CD4-positive, alpha-beta T cell treated with Interleukin-4 for 4 hours (primary cell): Measurements from ENCODE around the gene IRF1.
"Not testable (repeated sequence)": the region's sequence is repeated elsewhere in the genome, so short reads cannot be mapped to it uniquely, and the experiment has no call there.

Source experiments
- DNase-seq: peaks from one replicate; pipeline ENCODE4 v3.0.0-alpha.2; 2020

IRF1 gene

DNA sequence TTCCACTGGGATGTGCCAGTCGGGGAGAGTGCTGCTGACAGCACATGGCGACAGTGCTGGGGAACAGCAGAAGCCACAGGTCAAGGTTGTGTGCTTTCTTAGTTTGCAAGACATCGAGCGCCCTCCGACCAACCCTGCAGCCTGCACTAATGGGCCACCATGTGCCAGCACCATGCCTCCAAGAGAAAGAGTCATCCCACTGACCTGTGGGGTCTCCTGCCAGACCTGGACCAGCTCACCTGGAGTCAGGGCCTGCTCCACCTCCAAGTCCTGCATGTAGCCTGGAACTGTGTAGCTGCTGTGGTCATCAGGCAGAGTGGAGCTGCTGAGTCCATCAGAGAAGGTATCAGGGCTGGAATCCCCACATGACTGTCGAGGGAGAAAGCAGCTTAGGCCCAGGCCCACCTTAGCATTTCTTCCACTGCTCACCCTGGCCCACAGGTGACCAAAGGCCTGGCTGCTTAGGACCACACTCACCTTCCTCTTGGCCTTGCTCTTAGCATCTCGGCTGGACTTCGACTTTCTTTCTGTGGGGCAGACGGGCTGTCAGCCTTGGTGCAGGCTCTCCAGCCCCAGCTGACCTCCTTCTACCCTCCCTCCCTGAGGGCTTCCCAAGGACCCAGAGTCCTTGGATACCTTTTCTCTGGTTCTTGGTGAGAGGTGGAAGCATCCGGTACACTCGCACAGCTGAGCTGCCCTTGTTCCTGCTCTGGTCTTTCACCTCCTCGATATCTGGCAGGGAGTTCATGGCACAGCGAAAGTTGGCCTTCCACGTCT lies 4.1 kb downstream of the IRF1 start:
- no peak for DNase-seq

- DNase-seq = no peak
Observed at GRCh38 chr5:132485641-132486317, 4.8 kb downstream of the IRF1 start.

DNA sequence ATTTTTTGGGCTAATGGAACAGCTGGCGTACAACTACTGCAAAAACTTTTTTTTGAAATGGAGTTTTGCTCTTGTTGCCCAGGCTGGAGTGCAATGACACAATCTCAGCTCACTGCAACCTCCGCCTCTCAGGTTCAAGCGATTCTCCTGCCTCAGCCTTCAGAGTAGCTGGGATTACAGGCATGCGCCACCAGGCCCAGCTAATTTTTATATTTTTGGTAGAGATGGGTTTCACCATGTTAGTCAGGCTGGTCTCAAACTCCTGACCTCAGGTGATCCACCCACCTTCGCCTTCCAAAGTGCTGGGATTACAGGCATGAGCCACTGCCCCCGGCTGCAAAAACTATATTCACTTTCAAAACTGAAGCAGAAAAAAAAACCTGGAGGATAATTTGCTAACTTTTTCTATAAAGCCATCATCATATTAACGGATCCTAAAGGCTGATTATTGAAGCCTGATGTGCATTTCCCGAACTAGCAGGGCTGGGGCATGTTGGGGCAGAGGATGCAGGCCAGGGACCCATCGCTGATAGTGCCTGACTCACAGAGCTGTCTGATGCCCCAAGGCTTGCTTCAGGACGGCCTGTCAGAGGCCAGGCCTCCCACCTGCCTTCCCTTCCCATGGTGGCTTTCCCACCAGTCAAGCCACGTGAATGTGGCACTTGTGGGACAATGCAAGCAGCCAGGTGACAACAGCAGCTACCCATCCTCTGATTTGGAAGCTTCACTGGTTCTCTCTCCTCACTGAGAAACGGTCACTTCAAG lies 5.5 kb downstream of the IRF1 start:
- not testable (repeated sequence) for DNase-seq

DNA sequence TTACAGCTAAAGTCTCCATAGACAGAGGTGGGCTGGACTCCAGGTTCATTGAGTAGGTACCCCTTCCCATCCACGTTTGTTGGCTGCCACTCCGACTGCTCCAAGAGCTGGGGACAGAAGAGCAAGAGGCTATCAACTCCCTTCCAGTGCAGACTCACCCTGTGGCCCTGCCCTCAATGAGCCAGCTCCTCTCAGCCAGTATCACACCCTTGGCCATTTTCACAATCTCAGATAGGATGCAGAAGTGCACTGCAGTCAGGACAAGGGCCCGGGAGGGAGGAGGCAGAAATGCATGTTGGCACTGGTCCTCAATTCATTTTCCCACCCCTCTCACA lies 6.2 kb downstream of the IRF1 start:
- DNase-seq = no peak

- DNase-seq = no peak
Observed at GRCh38 chr5:132483661-132484390, 6.7 kb downstream of the IRF1 start.

DNA sequence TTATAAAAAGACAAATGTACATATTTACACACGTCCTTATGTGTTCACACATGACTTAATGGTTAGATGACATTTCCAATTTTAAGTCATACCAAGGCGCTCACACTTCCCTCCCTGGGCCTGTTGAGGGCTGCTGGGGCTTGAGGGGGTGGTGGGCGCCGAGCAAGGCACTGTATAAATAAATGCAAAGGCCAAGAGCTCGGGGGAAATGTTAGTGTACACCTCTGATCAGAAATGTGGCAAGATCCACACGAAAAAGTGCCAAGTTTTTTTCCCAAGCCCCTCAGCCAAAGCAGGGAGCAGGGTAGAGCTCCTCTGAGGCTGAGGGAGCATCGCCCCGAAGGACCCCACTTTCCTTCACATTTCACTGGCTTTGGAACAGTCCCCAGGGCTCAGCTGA lies 7.5 kb downstream of the IRF1 start:
- DNase-seq = no peak

DNA sequence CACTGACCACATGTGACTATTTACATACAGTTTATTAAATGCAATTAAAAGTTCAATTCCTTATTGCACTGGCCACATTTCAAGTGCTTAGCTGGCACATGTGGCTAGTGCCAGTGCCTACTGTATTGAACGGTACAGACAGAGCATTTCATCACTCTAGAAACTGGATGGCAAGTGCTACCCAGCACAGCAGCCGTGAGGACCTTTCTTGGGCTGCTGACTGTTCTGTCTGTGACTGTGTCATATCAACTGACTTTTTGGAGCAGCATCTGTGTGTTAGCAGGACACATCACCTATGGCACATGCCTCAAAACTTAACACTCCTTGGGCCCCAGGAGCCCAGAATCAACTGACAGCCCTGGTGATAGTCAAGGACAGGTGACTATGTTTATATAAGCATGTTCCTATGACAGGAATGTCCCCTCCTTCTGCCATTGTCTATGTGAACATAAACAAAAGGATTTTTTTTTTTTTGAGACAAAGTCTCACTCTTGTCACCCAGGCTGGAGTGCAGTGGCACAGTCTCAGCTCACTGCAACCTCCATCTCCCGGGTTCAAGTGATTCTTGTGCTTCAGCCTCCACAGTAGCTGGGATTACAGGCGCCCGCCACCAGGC lies 8.9 kb downstream of the IRF1 start:
- no peak for DNase-seq

- DNase-seq = no peak
Observed at GRCh38 chr5:132480893-132481595, 9.5 kb downstream of the IRF1 start.

- no peak for DNase-seq
Observed at GRCh38 chr5:132480546-132480892, 10.1 kb downstream of the IRF1 start.

GRCh38 chr5:132480042-132480441 lies 10.5 kb downstream of the IRF1 start:
- no peak for DNase-seq

DNA sequence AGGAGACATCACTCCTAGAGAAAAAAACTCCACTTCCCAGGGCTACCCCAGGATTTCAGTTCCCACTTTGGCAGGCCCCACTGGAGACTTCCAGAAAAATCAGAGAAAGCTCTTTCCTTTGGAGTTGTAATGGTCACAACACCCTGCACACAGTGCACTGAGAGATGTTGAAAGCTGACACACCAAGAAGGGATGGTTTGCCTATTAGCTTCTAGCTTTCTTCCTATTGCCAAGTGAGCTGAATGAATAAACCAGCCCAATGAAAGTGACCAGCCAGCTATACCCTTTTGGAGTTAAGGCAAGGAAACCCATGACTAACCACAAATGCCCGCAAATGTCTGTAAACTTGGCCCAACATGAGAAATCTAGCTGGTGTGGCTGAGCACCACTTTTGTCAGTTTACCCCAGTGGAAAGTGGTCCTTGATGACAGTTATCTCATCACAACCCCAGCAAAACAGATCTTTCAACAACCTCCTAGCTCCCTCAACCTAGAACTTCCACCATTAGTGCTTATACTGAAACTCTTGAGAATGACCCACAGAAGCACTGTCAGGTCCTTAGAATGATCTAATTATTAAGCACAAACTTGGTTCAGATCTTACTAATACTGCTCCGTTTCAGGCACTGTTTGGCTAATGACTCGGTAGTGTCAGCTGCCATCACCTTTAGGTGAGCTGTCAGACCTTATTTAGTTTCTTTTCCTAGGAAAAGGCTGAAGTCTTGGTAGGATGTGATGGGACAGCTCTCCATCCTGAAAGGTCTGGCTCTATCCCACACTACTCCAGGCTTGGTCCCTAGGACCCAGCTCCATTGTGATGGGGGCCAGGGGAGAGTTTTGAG lies 11.2 kb downstream of the IRF1 start:
- no peak for DNase-seq

DNA sequence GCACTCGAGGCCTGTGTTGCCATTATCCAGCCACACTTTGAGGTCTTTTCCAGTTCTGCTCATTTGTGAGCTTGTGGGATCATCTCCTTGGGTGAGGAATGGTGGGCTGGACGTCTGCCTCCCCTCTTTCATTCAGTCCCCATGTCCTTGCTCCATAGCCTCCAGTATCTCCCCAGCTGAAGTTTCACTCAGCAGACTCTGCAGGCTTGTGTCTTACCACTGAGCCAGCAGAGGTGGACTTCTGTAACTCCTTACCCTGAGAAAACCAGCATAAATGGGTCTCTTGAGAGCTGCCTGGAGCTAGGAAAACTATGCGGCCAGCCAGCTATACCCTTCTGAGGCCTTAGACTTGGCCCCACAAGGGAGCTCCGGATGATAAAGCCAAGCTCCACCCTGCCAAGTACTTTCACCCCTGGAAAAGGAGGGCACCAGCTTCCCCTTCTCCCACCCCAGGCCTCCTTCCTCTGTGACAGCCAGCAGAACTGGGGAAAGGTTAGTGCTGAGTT lies 12.2 kb downstream of the IRF1 start:
- no peak for DNase-seq

DNA sequence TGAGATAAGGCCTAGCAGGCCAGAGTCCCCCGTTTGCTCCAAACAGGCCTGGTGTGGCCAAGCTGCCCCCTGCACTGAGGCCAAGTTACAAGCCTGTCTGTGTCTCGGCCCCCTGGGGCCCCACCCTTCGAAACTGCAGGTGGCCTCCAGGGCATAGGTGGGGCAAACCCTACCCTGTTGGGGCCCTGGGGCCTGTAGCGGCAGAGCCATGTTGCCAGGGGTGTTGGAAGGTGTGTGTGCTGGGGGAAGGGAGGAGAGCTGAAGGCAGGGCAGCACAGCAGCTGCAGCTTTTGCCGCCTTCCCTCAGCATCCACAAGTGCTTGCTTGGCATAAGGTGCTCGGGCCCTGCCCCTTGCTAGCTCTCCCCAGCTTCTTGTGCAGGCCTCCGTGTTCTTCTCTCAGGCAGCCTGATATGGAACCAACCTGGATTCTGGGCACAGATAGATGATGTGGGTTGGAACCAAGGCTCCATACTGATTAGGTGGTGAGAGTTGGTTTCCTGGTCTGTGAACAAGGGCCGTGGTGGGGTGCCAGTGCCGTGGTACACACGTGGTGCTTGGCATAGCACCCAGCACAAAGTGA lies 12.7 kb downstream of the IRF1 start:
- DNase-seq = no peak

DNA sequence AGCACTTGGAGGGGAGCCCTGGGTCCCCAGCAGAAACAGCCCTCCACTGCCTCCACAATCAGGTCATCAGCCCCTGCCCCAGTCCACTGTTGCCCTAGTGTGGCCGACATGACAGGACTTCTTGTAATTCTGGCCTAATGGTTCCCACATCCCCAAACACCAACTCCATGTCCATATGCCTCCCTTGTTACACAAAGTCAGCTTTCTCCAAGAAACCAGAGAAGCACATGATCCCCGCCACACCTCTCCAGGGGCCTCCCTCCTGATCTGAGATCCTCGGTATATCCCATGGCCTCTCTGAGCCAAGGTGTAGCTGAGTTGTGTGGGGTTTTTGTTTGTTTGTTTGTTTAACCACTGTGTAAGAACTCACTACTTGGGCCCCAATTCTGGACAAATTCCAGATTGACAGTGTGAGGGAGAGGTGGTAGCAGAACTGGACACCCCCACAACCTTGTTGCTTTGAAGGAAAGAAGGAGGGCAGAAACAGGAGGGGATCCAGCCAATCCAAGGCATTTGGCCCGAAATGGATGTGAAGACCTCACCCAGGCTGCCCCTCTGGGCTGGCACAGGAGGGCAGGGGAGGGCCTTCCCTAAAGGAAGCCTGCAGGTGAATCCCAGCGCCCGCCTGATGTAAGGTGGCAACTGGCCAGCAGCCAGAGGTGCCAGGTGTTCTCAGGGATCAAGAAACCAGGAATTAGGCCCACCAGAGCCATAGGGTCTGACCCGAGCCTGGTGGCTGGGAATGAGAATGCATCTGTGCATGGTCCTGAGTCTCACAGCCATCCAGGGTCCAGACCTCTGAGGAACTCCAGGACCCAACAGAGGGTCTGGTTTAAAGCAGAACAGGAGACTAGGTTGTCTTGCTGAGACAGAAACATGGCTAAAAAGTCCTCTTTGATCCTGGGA lies 13.4 kb downstream of the IRF1 start:
- DNase-seq = no peak

DNA sequence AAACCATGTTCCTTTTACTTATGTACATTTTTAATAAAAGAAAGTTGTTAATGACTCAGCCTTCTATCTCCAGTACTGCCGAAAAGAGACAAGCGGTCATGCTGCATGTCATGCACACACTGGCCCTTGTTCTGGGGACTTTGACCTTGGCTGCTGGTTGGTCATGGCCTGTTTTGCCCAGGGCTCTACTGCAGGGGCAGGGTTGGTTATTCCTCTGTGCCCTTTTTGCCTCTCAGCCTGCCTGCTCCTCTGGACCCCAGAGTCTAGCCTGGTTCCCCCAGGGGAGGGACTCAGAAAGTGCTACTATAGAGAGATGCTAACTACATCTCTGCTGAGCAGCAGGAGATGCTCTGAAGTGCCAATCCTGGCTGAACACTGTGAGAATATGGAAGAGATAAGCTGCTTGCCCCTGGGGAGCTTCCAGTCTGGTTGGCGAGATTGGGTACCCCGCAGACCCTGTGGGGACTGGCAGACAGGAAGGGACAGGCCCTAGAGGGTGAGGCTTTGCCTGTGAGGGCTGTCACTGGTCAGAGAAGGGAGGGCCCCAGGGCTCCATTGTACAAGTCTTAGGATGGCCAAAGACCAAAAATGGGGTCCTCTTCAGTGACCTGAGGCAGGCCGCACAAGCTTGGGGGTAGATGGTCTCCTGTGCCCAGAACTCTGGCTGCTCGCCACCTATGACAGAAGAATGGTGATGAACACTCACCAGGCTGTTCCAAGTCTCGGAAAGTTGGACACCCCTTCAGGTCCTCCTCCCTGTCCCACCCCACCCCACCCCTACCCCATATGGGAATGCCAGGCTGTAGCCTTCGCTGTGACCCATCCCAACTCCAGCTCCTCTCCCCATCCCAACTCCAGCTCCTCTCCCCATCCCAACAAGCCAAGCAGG lies 14.3 kb downstream of the IRF1 start:
- DNase-seq = no peak

GRCh38 chr5:132475497-132475882 lies 15.1 kb downstream of the IRF1 start:
- no peak for DNase-seq

DNA sequence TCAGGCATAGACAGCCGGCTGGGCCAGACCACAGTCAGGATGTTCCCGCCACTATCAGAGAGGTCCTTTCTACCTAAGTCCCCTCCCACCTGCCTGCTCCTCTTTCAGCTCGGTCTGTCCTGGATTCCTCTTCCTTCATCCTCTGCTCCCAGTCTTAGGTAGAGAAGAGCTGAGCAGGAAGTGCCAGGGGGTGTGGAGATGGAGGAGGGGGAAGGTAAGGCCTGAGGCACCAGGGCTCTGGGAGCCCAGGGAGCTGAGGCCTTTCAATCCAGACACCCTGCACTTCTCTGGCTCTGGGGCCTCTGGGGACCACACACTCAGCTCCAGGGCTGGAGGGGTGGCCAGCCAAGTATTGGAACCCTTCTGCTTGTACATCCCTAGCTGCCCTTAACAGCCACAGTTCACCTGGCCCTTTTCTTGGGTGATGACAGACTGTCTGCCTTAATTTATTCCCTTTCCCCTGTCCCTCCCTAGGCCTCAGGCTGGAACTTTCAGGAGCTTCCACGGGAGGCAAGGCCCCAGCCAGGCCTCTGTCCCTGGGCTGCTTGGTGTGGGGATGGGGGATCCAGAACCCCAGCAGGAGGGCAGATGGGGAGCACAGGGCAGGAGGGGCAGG lies 15.6 kb downstream of the IRF1 start:
- no peak for DNase-seq

GRCh38 chr5:132474131-132474723 lies 16.3 kb downstream of the IRF1 start:
- no peak for DNase-seq
